ENCODE results near the gene ABAT. TPM values are rescaled to one million over a fixed set of nuclear protein-coding genes. Genes with fewer than 3 reads are reported as not detected.
A peak's percentile ranks its signal among the peaks of the same experiment; 100 is the strongest.

Gene ABAT
- total RNA-seq, 2 donors from 2014 or later = 4.8 to 10.4 TPM

- Mint-ChIP-seq H3K36me3 (ENCODE audit: low read depth) (peaks cover 23% of the 10 kb centered on the region), H3K27ac (no peak overlapping the region), H3K4me1 (peaks cover under 1% of the 10 kb centered on the region), H3K27me3 (no peaks in the 10 kb centered on the region), H3K4me3 (no peak overlapping the region), H3K9me3 (no peaks in the 10 kb centered on the region)
- ATAC-seq (replicated peaks) = no peak
Measured at GRCh38 chr16:8665529-8665928, 8.9 kb upstream of the ABAT start.

DNA sequence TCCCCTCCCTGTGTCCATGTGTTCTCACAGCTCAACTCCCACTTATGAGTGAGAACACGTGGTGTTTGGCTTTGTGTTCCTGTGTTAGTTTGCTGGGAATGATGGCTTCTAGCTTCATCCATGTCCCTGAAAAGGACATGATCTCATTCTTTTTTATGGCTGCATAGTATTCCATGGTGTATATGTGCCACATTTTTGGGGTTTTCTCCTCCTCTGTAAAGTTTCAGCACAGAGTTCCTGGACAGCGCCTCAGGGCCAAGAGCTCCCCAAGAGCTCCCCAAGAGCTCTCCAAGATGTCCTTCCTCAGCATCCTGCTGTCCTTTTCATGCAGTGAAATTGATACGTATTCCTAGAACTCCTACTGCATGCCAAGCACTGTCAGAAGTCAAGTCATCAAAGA, 6.9 kb upstream of the ABAT start:
- ATAC-seq (replicated peaks) = no peak
- no peaks in the 10 kb centered on the region for H3K27me3 Mint-ChIP-seq

GRCh38 chr16:8668113-8668512, 6.3 kb upstream of the ABAT start:
- H3K9me3 Mint-ChIP-seq = no peaks in the 10 kb centered on the region
- no peak overlapping the region for H3K27ac Mint-ChIP-seq
- no peaks in the 10 kb centered on the region for H3K4me1 Mint-ChIP-seq
- H3K27me3 Mint-ChIP-seq = no peaks in the 10 kb centered on the region
- no peak overlapping the region for H3K4me3 Mint-ChIP-seq
- H3K36me3 Mint-ChIP-seq (ENCODE audit: low read depth) = peaks cover 23% of the 10 kb centered on the region
- no peak for ATAC-seq (replicated peaks)

More for the DNA sequence above, 6.9 kb upstream of the ABAT start:
- Mint-ChIP-seq H3K9me3 (no peaks in the 10 kb centered on the region), H3K36me3 (ENCODE audit: low read depth) (peaks cover 23% of the 10 kb centered on the region), H3K4me1 (no peaks in the 10 kb centered on the region), H3K27ac (no peak overlapping the region), H3K4me3 (no peak overlapping the region)

DNA sequence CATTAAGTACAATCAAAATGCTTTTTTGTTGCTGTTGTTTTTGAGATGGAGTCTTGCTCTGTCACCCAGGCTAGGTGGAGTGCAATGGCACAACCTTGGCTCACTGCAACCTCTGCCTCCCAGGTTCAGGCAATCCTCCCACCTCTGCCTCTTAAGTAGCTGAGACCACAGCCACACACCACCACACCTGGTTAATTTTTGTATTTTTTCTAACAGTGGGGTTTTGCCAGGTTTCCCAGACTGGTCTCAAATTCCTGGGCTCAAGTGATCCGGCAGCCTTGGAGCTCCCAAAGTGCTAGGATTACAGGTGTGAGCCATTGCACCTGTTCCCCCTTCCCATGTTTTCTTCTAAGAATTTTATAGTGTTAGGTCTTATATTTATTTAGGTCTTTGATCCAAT, 4.9 kb upstream of the ABAT start:
- H3K27me3 Mint-ChIP-seq = no peaks in the 10 kb centered on the region
- no peaks in the 10 kb centered on the region for H3K9me3 Mint-ChIP-seq
- H3K36me3 Mint-ChIP-seq (ENCODE audit: low read depth) = peaks cover 21% of the 10 kb centered on the region
- no peaks in the 10 kb centered on the region for H3K4me1 Mint-ChIP-seq
- H3K4me3 Mint-ChIP-seq = no peak overlapping the region
- no peak overlapping the region for H3K27ac Mint-ChIP-seq
- ATAC-seq (replicated peaks) = no peak

DNA sequence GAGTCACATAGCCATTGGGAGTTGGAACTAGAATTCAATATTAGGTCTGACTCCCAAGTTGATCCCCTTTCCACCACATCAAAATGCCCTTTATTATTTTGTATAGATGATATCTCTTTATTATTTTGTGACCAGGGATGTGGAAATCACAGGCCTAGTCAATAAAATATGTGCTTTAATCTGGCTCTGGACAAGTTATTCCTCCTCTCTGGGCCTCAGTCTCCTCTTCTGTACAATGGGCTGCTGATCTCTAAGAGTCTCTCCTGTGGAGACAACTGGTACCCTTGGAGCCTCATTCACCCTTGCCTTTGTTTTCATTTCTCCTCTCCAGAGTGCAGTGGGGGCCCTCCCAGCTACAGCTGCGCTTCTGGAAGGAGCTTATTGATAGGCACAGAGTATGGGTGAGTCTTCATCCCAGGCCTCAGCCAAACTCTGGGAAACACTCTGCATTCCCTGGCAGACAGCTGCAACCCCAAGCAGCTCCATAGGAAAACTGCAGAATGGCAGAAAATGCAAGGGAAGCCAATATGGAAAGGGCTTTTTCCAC, 4.3 kb upstream of the ABAT start:
- Mint-ChIP-seq H3K27ac (no peak overlapping the region), H3K27me3 (no peaks in the 10 kb centered on the region), H3K36me3 (ENCODE audit: low read depth) (peaks cover 15% of the 10 kb centered on the region)

DNA sequence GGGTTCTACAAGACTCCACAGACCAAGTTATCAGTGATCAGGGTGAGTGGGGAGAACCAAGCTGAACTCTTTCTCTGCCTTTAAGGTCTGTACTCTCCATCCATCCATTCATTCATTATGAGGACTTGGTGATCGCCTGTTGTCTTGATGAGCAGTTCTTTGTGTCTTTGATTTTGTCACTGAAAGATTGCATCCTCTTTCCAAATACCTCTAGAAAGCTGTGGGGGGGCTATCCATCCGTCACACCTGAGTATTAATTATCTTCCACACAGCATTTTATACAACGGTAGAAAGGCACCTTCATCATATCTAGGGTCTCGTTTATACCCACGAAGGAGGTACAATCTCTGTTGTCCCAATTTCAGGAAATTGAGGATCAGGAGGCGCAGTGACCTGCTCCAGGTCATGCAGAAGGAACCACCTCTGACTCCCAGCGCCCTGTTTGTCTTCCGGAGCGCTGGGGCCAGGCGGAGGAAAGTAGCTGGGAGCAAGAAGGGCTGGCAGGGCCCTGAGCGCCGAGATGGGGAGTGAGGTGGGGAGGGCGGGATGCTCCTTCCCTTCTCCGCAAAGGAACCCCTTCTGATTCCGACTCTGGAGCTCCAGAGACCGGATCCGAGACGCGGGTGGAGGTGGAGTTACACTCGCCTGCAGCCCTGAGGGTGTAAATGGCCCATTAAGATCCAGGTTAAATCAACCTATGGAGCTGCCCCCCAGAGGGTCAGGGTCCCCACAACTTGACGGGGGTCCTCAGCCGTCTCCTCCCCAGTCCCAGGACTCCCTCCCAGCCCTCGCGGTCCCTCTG, 605 bp upstream of the ABAT start:
- ATAC-seq (replicated peaks) = no peak
- Mint-ChIP-seq H3K4me3 (peak overlapping the region; percentile 88), H3K27me3 (no peaks in the 10 kb centered on the region), H3K9me3 (no peaks in the 10 kb centered on the region), H3K27ac (peak overlapping the region; percentile 63), H3K36me3 (ENCODE audit: low read depth) (peaks cover 5% of the 10 kb centered on the region), H3K4me1 (peaks cover 10% of the 10 kb centered on the region)

More for the DNA sequence above, 4.3 kb upstream of the ABAT start:
- H3K9me3 Mint-ChIP-seq = no peaks in the 10 kb centered on the region
- no peak for ATAC-seq (replicated peaks)
- no peak overlapping the region for H3K4me3 Mint-ChIP-seq
- peaks cover 3% of the 10 kb centered on the region for H3K4me1 Mint-ChIP-seq

- Mint-ChIP-seq H3K9me3 (no peaks in the 10 kb centered on the region), H3K4me3 (peak overlapping the region; percentile 88), H3K36me3 (ENCODE audit: low read depth) (peaks cover 13% of the 10 kb centered on the region), H3K27me3 (no peaks in the 10 kb centered on the region), H3K27ac (peak overlapping the region; percentile 87), H3K4me1 (peaks cover 16% of the 10 kb centered on the region)
- peak; percentile 45 for ATAC-seq (replicated peaks)
Measured at GRCh38 chr16:8675183-8676159, 1.1 kb downstream of the ABAT start.

DNA sequence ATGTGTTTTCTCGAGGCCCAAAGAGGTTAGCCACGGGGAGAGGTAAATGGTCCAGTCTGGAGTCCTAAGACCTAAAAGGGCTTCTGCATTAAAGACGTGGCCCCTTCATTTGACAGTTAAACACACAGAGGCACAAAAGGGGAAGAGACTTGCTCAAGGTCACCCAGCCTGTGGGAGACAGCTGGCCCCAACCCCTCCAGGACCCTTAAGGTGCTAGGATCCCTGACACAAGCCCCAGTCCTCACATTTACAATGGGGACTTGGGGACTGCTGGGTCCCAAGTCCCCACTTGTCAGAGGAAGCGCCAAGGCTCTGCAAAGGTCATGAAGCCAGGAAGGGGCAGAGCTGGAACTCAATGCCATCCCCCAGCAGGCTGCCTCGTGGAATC, 1.7 kb downstream of the ABAT start:
- no peak for ATAC-seq (replicated peaks)
- Mint-ChIP-seq H3K27me3 (no peaks in the 10 kb centered on the region), H3K4me1 (peaks cover 16% of the 10 kb centered on the region), H3K9me3 (no peaks in the 10 kb centered on the region), H3K36me3 (ENCODE audit: low read depth) (peaks cover 13% of the 10 kb centered on the region), H3K27ac (no peak overlapping the region), H3K4me3 (peak overlapping the region; percentile 88)

GRCh38 chr16:8676737-8677375, 2.4 kb downstream of the ABAT start:
- H3K27me3 Mint-ChIP-seq = no peaks in the 10 kb centered on the region
- ATAC-seq (replicated peaks) = no peak
- H3K36me3 Mint-ChIP-seq (ENCODE audit: low read depth) = peaks cover 13% of the 10 kb centered on the region
- H3K9me3 Mint-ChIP-seq = no peaks in the 10 kb centered on the region
- H3K4me1 Mint-ChIP-seq = peaks cover 16% of the 10 kb centered on the region
- H3K4me3 Mint-ChIP-seq = no peak overlapping the region
- H3K27ac Mint-ChIP-seq = no peak overlapping the region

GRCh38 chr16:8677481-8677880, 3.1 kb downstream of the ABAT start:
- Mint-ChIP-seq H3K9me3 (no peaks in the 10 kb centered on the region), H3K36me3 (ENCODE audit: low read depth) (peaks cover 13% of the 10 kb centered on the region), H3K4me1 (peaks cover 16% of the 10 kb centered on the region), H3K27me3 (no peaks in the 10 kb centered on the region), H3K4me3 (no peak overlapping the region), H3K27ac (no peak overlapping the region)
- no peak for ATAC-seq (replicated peaks)

DNA sequence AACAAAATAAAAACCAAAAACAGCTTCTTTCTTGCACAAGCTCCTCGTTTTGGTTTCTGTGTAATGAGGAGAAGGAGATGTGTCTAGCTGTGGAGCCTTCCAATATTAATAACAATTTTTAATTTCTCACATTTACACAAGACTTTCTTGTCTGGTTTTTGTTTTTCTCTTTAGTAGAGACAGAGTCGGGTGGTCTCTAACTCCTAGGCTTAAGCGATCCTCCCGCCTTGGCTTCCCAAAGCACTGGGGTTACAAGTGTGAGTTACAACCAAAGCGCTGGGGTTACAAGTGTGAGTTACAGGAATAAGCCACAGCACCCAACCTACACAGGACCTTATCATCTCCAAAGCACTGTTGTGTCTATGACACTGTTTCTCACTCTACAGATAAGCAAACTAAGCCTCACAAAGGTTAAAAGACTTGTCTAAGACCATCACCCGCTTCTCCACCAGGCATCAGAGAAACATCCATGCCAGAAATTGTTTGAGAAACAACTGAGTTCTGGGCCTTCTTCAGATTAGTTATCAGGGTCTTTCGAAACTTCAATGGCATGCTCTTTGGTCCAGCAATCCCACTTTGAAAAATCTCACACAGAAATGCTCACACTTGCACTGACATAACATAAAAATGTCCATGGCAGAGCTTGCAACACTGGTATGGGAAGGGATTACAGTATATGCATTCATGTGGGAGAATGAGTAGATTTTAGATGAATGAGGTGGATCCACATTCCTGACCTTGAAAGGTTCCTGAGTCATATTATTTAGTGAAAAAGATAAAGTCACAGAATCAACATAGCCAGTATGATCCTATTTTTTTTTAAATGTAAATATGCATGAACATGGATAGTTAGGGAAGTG, 3.9 kb downstream of the ABAT start:
- no peaks in the 10 kb centered on the region for H3K9me3 Mint-ChIP-seq
- H3K27me3 Mint-ChIP-seq = no peaks in the 10 kb centered on the region
- peaks cover 13% of the 10 kb centered on the region for H3K36me3 Mint-ChIP-seq (ENCODE audit: low read depth)
- H3K4me1 Mint-ChIP-seq = peaks cover 16% of the 10 kb centered on the region
- no peak overlapping the region for H3K4me3 Mint-ChIP-seq
- no peak overlapping the region for H3K27ac Mint-ChIP-seq
- no peak for ATAC-seq (replicated peaks)

- Mint-ChIP-seq H3K27ac (no peak overlapping the region), H3K36me3 (ENCODE audit: low read depth) (peaks cover 13% of the 10 kb centered on the region), H3K4me1 (peaks cover 20% of the 10 kb centered on the region), H3K4me3 (no peak overlapping the region), H3K9me3 (no peaks in the 10 kb centered on the region), H3K27me3 (no peaks in the 10 kb centered on the region)
- no peak for ATAC-seq (replicated peaks)
Measured at GRCh38 chr16:8679151-8679550, 4.7 kb downstream of the ABAT start.

GRCh38 chr16:8682551-8683259, 8.3 kb downstream of the ABAT start:
- H3K27ac Mint-ChIP-seq = no peak overlapping the region
- H3K4me3 Mint-ChIP-seq = no peak overlapping the region
- peaks cover 21% of the 10 kb centered on the region for H3K36me3 Mint-ChIP-seq (ENCODE audit: low read depth)
- H3K27me3 Mint-ChIP-seq = no peaks in the 10 kb centered on the region
- H3K4me1 Mint-ChIP-seq = peaks cover 15% of the 10 kb centered on the region
- no peak for ATAC-seq (replicated peaks)
- H3K9me3 Mint-ChIP-seq = no peaks in the 10 kb centered on the region

All from activated T-helper 17 cell treated with anti-CD3 and anti-CD28 coated beads, Interleukin-2, amount 50 U/mL, for 72 hours (primary cell).